SKM-1 (cell line): ENCODE results near the gene OTOGL.
A peak's percentile ranks its signal among the peaks of the same experiment; 100 is the strongest.

Experiments
- DNase-seq: peaks from one replicate; lab custom pipeline; 2025; ENCODE audit not compliant: unreplicated experiment; lab: John Stamatoyannopoulos, UW

OTOGL gene

GRCh38 chr12:80178846-80179245 lies 79.5 kb downstream of the OTOGL start:
- DNase-seq, result no peak

GRCh38 chr12:80183939-80184338 lies 84.6 kb downstream of the OTOGL start:
- DNase-seq, result no peak

GRCh38 chr12:80184926-80185325 lies 85.6 kb downstream of the OTOGL start:
- DNase-seq, result no peak

- DNase-seq, result peak; percentile 17
Measured at GRCh38 chr12:80186727-80187217, 87.4 kb downstream of the OTOGL start.

- no peak for DNase-seq
Measured at GRCh38 chr12:80187660-80188090, 88.3 kb downstream of the OTOGL start.

GRCh38 chr12:80188576-80188975 lies 89.2 kb downstream of the OTOGL start:
- no peak for DNase-seq

- DNase-seq, result no peak
Measured at GRCh38 chr12:80189241-80189640, 89.9 kb downstream of the OTOGL start.

GRCh38 chr12:80190001-80190400 lies 90.7 kb downstream of the OTOGL start:
- DNase-seq, result no peak

- DNase-seq, result no peak
Measured at GRCh38 chr12:80192087-80192486, 92.8 kb downstream of the OTOGL start.

GRCh38 chr12:80193865-80194264 lies 94.5 kb downstream of the OTOGL start:
- no peak for DNase-seq

- no peak for DNase-seq
Measured at GRCh38 chr12:80195074-80195726, 95.9 kb downstream of the OTOGL start.

GRCh38 chr12:80195737-80196136 lies 96.4 kb downstream of the OTOGL start:
- DNase-seq, result no peak

GRCh38 chr12:80196419-80196818 lies 97.1 kb downstream of the OTOGL start:
- DNase-seq, result no peak

GRCh38 chr12:80198782-80199337 lies 99.5 kb downstream of the OTOGL start:
- DNase-seq, result no peak

- no peak for DNase-seq
Measured at GRCh38 chr12:80199931-80200330, 100.6 kb downstream of the OTOGL start.

- no peak for DNase-seq
Measured at GRCh38 chr12:80200414-80200813, 101.1 kb downstream of the OTOGL start.

GRCh38 chr12:80201908-80202307 lies 102.6 kb downstream of the OTOGL start:
- DNase-seq, result no peak

- no peak for DNase-seq
Measured at GRCh38 chr12:80205960-80206359, 106.6 kb downstream of the OTOGL start.

- DNase-seq, result no peak
Measured at GRCh38 chr12:80208071-80208470, 108.7 kb downstream of the OTOGL start.

- no peak for DNase-seq
Measured at GRCh38 chr12:80211671-80212070, 112.3 kb downstream of the OTOGL start.

GRCh38 chr12:80212938-80213645 lies 113.8 kb downstream of the OTOGL start:
- DNase-seq, result no peak

GRCh38 chr12:80213871-80214270 lies 114.5 kb downstream of the OTOGL start:
- no peak for DNase-seq
